ENCODE measurements around the gene NFASC.

Gene NFASC

GRCh38 chr1:204894031-204894430 lies 23.4 kb downstream of the NFASC start:
- H2AFZ ChIP-seq (ENCODE audit: low read depth, low read length) = no peak overlapping the region
- TF ChIP-seq CTCF (IDR thresholded peaks at IDR 0.05; ENCODE audit: low read depth, low read length) (no peak), EZH2phosphoT487 (IDR thresholded peaks at IDR 0.05; ENCODE audit: low read depth) (no peak)
- no peak overlapping the region for H3K27ac ChIP-seq (ENCODE audit: low read length)
- no peak overlapping the region for H3K4me3 ChIP-seq (ENCODE audit: low read length)
- H3K79me2 ChIP-seq (ENCODE audit: low read length) = no peaks in the 10 kb centered on the region
- H4K20me1 ChIP-seq (ENCODE audit: insufficient read depth, low read length) = no peaks in the 10 kb centered on the region
- H3K9ac ChIP-seq (ENCODE audit: low read length) = no peak overlapping the region
- no peaks in the 10 kb centered on the region for H3K9me3 ChIP-seq (ENCODE audit: insufficient read depth, low read length)
- peaks cover 32% of the 10 kb centered on the region for H3K4me1 ChIP-seq (ENCODE audit: low read length)
- H3K4me2 ChIP-seq (ENCODE audit: low read length) = no peak overlapping the region
- H3K36me3 ChIP-seq (replicated peaks; ENCODE audit: low read depth, low read length) = no peaks in the 10 kb centered on the region
- H3K27me3 ChIP-seq (ENCODE audit: low read depth, low read length) = peaks cover 23% of the 10 kb centered on the region

- H4K20me1 ChIP-seq (ENCODE audit: insufficient read depth, low read length) = no peaks in the 10 kb centered on the region
- no peak overlapping the region for H3K4me2 ChIP-seq (ENCODE audit: low read length)
- peaks cover 27% of the 10 kb centered on the region for H3K27me3 ChIP-seq (ENCODE audit: low read depth, low read length)
- H3K36me3 ChIP-seq (replicated peaks; ENCODE audit: low read depth, low read length) = no peaks in the 10 kb centered on the region
- H3K4me1 ChIP-seq (ENCODE audit: low read length) = peaks cover 27% of the 10 kb centered on the region
- no peaks in the 10 kb centered on the region for H3K9me3 ChIP-seq (ENCODE audit: insufficient read depth, low read length)
- H2AFZ ChIP-seq (ENCODE audit: low read depth, low read length) = no peak overlapping the region
- no peak overlapping the region for H3K4me3 ChIP-seq (ENCODE audit: low read length)
- no peak overlapping the region for H3K9ac ChIP-seq (ENCODE audit: low read length)
- no peaks in the 10 kb centered on the region for H3K79me2 ChIP-seq (ENCODE audit: low read length)
- TF ChIP-seq CTCF (IDR thresholded peaks at IDR 0.05; ENCODE audit: low read depth, low read length) (no peak), EZH2phosphoT487 (IDR thresholded peaks at IDR 0.05; ENCODE audit: low read depth) (no peak)
- H3K27ac ChIP-seq (ENCODE audit: low read length) = no peak overlapping the region
These were observed 23.9 kb downstream of the NFASC start for GRCh38 chr1:204894606-204895005.

DNA sequence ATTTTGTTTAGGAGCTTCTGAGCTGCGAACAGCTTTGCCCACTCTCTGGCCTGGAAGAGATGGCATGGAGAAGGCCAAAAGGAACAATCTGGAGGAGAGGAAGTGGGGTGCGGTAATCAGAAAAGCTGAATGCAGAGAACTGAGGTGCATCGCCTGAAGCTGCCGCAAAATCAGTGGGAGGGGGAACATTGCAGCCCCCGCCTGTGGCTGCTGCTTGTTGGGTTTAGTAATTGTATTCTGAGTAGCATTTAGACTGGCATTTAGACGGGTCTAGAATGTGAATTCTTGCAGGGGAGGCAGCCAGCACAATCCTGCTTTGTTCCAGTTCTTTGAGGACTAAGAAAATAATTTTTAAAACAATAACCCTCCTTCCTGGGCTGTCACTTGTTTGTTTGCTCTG lies 25.4 kb downstream of the NFASC start:
- Histone ChIP-seq H4K20me1 (ENCODE audit: insufficient read depth, low read length) (no peaks in the 10 kb centered on the region), H3K4me1 (ENCODE audit: low read length) (peaks cover 14% of the 10 kb centered on the region), H2AFZ (ENCODE audit: low read depth, low read length) (no peak overlapping the region), H3K4me3 (ENCODE audit: low read length) (no peak overlapping the region), H3K9ac (ENCODE audit: low read length) (no peak overlapping the region), H3K27me3 (ENCODE audit: low read depth, low read length) (peaks cover 40% of the 10 kb centered on the region), H3K79me2 (ENCODE audit: low read length) (no peaks in the 10 kb centered on the region), H3K4me2 (ENCODE audit: low read length) (no peak overlapping the region), H3K27ac (ENCODE audit: low read length) (no peak overlapping the region), H3K36me3 (replicated peaks; ENCODE audit: low read depth, low read length) (no peaks in the 10 kb centered on the region), H3K9me3 (ENCODE audit: insufficient read depth, low read length) (no peaks in the 10 kb centered on the region)
- TF ChIP-seq CTCF (IDR thresholded peaks at IDR 0.05; ENCODE audit: low read depth, low read length) = no peak
- TF ChIP-seq EZH2phosphoT487 (IDR thresholded peaks at IDR 0.05; ENCODE audit: low read depth) = no peak

GRCh38 chr1:204896787-204897469 lies 26.3 kb downstream of the NFASC start:
- no peak overlapping the region for H3K9ac ChIP-seq (ENCODE audit: low read length)
- no peak overlapping the region for H3K4me3 ChIP-seq (ENCODE audit: low read length)
- H3K9me3 ChIP-seq (ENCODE audit: insufficient read depth, low read length) = no peaks in the 10 kb centered on the region
- H2AFZ ChIP-seq (ENCODE audit: low read depth, low read length) = no peak overlapping the region
- H3K4me1 ChIP-seq (ENCODE audit: low read length) = peaks cover 5% of the 10 kb centered on the region
- TF ChIP-seq CTCF (IDR thresholded peaks at IDR 0.05; ENCODE audit: low read depth, low read length) (no peak), EZH2phosphoT487 (IDR thresholded peaks at IDR 0.05; ENCODE audit: low read depth) (no peak)
- peaks cover 43% of the 10 kb centered on the region for H3K27me3 ChIP-seq (ENCODE audit: low read depth, low read length)
- no peaks in the 10 kb centered on the region for H3K79me2 ChIP-seq (ENCODE audit: low read length)
- H3K36me3 ChIP-seq (replicated peaks; ENCODE audit: low read depth, low read length) = no peaks in the 10 kb centered on the region
- no peak overlapping the region for H3K4me2 ChIP-seq (ENCODE audit: low read length)
- H4K20me1 ChIP-seq (ENCODE audit: insufficient read depth, low read length) = no peaks in the 10 kb centered on the region
- H3K27ac ChIP-seq (ENCODE audit: low read length) = no peak overlapping the region
